ENCODE measurements around the gene HMGCR.

- TF ChIP-seq RAD21 (IDR thresholded peaks at IDR 0.05; ENCODE audit: low read length) (no peak), NFIC (IDR thresholded peaks at IDR 0.05; ENCODE audit: borderline replicate concordance) (no peak), POLR2AphosphoS5 (IDR thresholded peaks at IDR 0.05; ENCODE audit: low read depth, low read length) (no peak), MAX (IDR thresholded peaks at IDR 0.05; ENCODE audit: low read depth) (no peak), TAF1 (IDR thresholded peaks at IDR 0.05; ENCODE audit: borderline replicate concordance, low read depth, low read length) (no peak), SIN3A (IDR thresholded peaks at IDR 0.05; ENCODE audit: borderline replicate concordance, low read depth, low read length) (no peak), EZH2phosphoT487 (IDR thresholded peaks at IDR 0.05; ENCODE audit: borderline replicate concordance, low read depth) (no peak), TEAD4 (IDR thresholded peaks at IDR 0.05; ENCODE audit: borderline replicate concordance, insufficient read depth) (no peak), GABPA (IDR thresholded peaks at IDR 0.05; ENCODE audit: low read depth) (no peak)
- TF ChIP-seq, protein P1, sequence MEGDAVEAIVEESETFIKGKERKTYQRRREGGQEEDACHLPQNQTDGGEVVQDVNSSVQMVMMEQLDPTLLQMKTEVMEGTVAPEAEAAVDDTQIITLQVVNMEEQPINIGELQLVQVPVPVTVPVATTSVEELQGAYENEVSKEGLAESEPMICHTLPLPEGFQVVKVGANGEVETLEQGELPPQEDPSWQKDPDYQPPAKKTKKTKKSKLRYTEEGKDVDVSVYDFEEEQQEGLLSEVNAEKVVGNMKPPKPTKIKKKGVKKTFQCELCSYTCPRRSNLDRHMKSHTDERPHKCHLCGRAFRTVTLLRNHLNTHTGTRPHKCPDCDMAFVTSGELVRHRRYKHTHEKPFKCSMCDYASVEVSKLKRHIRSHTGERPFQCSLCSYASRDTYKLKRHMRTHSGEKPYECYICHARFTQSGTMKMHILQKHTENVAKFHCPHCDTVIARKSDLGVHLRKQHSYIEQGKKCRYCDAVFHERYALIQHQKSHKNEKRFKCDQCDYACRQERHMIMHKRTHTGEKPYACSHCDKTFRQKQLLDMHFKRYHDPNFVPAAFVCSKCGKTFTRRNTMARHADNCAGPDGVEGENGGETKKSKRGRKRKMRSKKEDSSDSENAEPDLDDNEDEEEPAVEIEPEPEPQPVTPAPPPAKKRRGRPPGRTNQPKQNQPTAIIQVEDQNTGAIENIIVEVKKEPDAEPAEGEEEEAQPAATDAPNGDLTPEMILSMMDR (IDR thresholded peaks at IDR 0.05) = no peak
- TF ChIP-seq, protein P2, sequence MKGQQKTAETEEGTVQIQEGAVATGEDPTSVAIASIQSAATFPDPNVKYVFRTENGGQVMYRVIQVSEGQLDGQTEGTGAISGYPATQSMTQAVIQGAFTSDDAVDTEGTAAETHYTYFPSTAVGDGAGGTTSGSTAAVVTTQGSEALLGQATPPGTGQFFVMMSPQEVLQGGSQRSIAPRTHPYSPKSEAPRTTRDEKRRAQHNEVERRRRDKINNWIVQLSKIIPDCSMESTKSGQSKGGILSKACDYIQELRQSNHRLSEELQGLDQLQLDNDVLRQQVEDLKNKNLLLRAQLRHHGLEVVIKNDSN (IDR thresholded peaks at IDR 0.05; ENCODE audit: borderline replicate concordance, low read depth) = no peak
- TF ChIP-seq, protein P3, sequence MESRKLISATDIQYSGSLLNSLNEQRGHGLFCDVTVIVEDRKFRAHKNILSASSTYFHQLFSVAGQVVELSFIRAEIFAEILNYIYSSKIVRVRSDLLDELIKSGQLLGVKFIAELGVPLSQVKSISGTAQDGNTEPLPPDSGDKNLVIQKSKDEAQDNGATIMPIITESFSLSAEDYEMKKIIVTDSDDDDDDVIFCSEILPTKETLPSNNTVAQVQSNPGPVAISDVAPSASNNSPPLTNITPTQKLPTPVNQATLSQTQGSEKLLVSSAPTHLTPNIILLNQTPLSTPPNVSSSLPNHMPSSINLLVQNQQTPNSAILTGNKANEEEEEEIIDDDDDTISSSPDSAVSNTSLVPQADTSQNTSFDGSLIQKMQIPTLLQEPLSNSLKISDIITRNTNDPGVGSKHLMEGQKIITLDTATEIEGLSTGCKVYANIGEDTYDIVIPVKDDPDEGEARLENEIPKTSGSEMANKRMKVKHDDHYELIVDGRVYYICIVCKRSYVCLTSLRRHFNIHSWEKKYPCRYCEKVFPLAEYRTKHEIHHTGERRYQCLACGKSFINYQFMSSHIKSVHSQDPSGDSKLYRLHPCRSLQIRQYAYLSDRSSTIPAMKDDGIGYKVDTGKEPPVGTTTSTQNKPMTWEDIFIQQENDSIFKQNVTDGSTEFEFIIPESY (IDR thresholded peaks at IDR 0.05; ENCODE audit: borderline replicate concordance, low read depth) = no peak
Observed at GRCh38 chr5:75335486-75335885, 1.5 kb upstream of the HMGCR start.
